Measurements from ENCODE around the gene HAUS7.

The HAUS7 gene

GRCh38 chrX:153498453-153498852 lies 28.1 kb upstream of the HAUS7 start:
- DNase-seq, result no peak

GRCh38 chrX:153496590-153496959 lies 26.2 kb upstream of the HAUS7 start:
- DNase-seq, result no peak

- DNase-seq, result no peak
These were observed 25.7 kb upstream of the HAUS7 start for GRCh38 chrX:153495903-153496589.

GRCh38 chrX:153495362-153495751 lies 25.0 kb upstream of the HAUS7 start:
- DNase-seq, result no peak

GRCh38 chrX:153494541-153495361 lies 24.4 kb upstream of the HAUS7 start, which contains the start of gene BGN:
BGN (plus strand) TSS chrX:153494980; CDS start chrX:153504632, 9,652 bp downstream.
- DNase-seq, result no peak

- no peak for DNase-seq
These were observed 23.7 kb upstream of the HAUS7 start for GRCh38 chrX:153494061-153494460.

GRCh38 chrX:153493085-153493484 lies 22.7 kb upstream of the HAUS7 start:
- no peak for DNase-seq

- DNase-seq, result no peak
These were observed 22.2 kb upstream of the HAUS7 start for GRCh38 chrX:153492543-153492942.

- no peak for DNase-seq
These were observed 21.5 kb upstream of the HAUS7 start for GRCh38 chrX:153491918-153492317.

- DNase-seq, result no peak
These were observed 21.1 kb upstream of the HAUS7 start for GRCh38 chrX:153491351-153491914.

GRCh38 chrX:153490217-153490930 lies 20.0 kb upstream of the HAUS7 start:
- no peak for DNase-seq

GRCh38 chrX:153488231-153488914 lies 18.0 kb upstream of the HAUS7 start:
- DNase-seq, result no peak

GRCh38 chrX:153487590-153488071 lies 17.3 kb upstream of the HAUS7 start:
- DNase-seq, result no peak

GRCh38 chrX:153486171-153486570 lies 15.8 kb upstream of the HAUS7 start:
- DNase-seq, result no peak

GRCh38 chrX:153485396-153486080 lies 15.2 kb upstream of the HAUS7 start:
- no peak for DNase-seq

- no peak for DNase-seq
These were observed 12.1 kb upstream of the HAUS7 start for GRCh38 chrX:153482376-153483015.

GRCh38 chrX:153481043-153481442 lies 10.7 kb upstream of the HAUS7 start:
- DNase-seq, result no peak

- no peak for DNase-seq
These were observed 8.4 kb upstream of the HAUS7 start for GRCh38 chrX:153478746-153479145.

GRCh38 chrX:153477901-153478300 lies 7.5 kb upstream of the HAUS7 start:
- no peak for DNase-seq

GRCh38 chrX:153477364-153477857 lies 7.0 kb upstream of the HAUS7 start:
- no peak for DNase-seq

GRCh38 chrX:153476666-153477363 lies 6.4 kb upstream of the HAUS7 start:
- no peak for DNase-seq
